Stimulated activated CD4-positive, alpha-beta T cell treated with anti-CD3 and anti-CD28 coated beads, Interleukin-2, amount 100 ng/mL, for 24 hours (primary cell): ENCODE measurements around the gene ZNF853.
"Not testable (repeated sequence)": the region's sequence is repeated elsewhere in the genome, so short reads cannot be mapped to it uniquely, and the experiment has no call there.

Experiments used
- DNase-seq, 2 donors: peaks; one replicate each; pipeline ENCODE4 v3.0.0-alpha.2; 2020

Gene ZNF853

GRCh38 chr7:6653071-6654003, 37.9 kb downstream of the ZNF853 start:
- DNase-seq, result no peak

- no peak for DNase-seq
Measured at GRCh38 chr7:6654113-6654841, 38.9 kb downstream of the ZNF853 start.

DNA sequence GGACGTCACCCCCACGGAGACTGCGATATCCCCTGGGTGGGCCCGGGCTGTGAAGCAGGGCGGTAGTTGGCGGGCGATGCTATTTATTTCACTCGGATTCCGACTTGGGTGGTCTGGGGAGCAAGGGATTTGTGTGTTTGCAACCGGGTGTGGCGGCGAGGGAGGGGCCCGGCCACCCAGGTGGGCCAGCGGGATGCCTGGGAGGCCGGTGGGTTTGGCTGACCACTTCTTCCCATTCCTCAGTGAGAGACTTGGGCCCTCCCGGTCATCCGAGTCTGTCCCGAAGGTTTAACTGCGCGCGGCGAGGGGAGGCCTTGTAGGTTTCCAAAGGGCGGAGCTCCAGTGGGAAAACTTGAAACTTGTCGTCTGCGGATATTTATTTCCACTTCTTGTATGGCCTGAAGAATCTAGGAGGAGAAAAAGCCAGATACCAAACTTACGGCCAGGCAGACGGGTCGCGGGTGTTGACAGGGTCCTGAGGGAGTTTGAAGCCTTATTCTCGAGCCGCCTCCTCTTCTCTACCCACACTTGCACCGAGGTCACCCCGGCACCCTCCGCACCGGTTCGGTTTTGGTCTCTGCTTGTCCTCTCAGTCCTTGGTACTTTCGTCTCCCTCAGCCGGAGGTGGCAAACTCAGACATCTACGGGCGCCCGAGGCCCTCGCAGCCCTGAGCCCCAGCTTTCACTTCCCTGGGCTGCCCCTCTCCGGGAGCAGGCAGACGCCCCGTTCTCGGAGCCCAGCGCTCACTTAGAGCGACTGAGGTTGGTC, 39.6 kb downstream of the ZNF853 start:
- DNase-seq, result no peak

- no peak for DNase-seq
Measured at GRCh38 chr7:6655636-6656385, 40.4 kb downstream of the ZNF853 start.

DNA sequence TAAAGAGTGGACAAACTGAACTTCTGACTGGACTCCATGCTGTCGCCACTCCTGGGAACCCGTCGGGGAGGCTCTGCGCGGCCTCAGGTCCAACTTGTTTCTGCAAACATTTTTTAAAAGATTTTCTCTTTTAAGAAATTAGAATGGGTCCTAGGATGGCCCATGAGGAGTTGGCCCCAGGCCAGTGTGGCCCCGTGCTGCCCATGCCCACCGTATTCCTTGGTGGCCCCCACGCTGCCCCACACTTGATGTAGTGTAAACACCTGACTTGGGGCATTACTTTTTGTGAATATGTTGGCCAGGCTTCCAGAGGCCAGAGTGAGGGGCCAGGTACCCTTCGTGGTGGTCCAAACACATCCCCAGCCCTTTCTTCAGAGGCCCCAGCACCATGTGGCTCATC, 41.0 kb downstream of the ZNF853 start:
- DNase-seq, result no peak

DNA sequence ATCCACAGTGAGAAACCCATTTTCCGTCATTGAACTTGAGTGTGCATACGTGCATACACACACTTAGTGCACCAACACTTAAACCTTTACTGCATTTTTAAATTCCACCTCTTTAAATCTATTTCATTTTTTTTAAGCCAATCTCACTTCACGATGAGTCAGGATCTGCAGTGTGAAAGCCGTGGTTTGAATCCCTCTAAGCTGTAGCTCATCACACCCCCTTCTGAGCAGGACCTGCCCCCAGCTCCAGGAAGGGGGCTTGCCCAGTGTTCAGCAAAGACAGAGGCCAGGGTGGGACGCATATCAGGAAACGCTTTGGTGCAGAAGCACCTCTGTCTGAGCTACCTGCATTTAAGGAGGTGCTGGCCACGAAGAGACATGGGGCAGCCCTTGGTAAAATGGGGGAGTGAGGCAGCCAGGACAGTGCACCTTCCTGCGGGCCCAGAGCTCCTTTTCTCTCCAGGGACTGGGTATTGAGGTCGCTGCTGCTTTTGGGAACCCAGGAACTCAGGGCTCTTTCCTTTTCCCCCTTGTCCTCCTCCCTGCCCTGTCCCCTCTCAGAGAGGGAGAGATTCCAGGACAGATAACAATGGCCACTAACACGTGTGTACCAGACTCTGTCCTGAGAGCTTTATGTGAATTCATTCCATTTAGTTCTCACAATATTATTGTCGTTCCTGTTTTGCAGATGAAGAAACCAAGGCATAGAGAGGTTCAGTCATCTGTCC, 43.4 kb downstream of the ZNF853 start:
- DNase-seq, result no peak

DNA sequence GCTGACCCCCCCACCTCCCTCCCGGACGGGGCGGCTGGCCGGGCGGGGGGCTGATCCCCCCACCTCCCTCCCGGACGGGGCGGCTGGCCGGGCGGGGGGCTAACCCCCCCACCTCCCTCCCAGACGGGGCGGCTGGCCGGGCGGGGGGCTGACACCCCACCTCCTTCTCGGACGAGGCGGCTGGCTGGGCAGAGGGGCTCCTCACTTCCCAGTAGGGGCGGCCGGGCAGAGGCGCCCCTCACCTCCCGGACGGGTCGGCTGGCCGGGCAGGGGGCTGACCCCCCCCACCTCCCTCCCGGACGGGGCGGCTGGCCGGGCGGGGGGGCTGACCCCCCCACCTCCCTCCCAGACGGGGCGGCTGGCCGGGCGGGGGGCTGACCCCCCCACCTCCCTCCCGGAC, 55.4 kb downstream of the ZNF853 start:
- not testable (repeated sequence) for DNase-seq
